Measurements from ENCODE around the gene SPTBN4.
A peak's percentile ranks its signal among the peaks of the same experiment; 100 is the strongest.
"Not testable (repeated sequence)": the region's sequence is repeated elsewhere in the genome, so short reads cannot be mapped to it uniquely, and the experiment has no call there.

The SPTBN4 gene

DNA sequence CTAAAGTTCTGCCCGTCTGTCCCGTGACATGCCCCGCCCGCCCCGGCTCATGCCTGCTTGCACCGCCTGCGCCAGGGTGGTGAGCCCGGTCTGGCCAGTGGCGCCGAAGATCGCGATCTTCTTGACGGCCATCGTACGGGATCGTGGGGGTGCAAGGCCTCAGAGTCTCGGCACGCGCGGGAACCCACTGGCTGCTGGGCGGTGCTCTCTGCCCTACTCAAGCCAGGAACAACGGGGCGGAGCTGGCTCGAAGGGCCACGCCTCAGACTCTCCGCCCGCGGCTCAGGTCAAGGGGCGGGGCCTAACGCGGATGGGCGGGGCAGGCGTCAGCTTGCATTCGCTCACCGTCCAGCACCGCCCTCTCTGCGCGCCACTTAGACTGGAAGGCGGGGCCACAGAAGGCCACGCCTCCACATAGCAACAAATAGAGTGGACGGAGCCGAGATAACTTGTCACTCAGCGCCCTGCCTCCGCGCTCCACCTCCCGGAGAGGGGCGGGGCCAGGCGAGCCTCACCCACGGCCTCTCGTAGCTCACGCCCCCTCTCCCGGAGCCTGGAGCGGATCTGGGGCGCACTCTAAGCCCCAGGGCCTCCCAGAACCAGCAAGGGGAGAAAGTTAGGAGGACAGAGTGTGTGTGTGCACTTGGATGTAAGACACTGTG lies 1.1 kb upstream of the SPTBN4 start, which contains the start of gene BLVRB:
Gene BLVRB, minus strand, starts transcription at position 189 of the 662 bp plus-strand sequence. Its CDS starts 57 bp downstream, at position 132.
- peak; percentile 100 for DNase-seq

GRCh38 chr19:40466219-40466984 lies 399 bp upstream of the SPTBN4 start:
- peak; percentile 85 for DNase-seq

- no peak for DNase-seq
Measured at GRCh38 chr19:40469011-40469410, 2.2 kb downstream of the SPTBN4 start.

GRCh38 chr19:40471111-40471510 lies 4.3 kb downstream of the SPTBN4 start:
- DNase-seq, result no peak

GRCh38 chr19:40472516-40472915 lies 5.7 kb downstream of the SPTBN4 start:
- DNase-seq, result no peak

- no peak for DNase-seq
Measured at GRCh38 chr19:40474737-40475136, 7.9 kb downstream of the SPTBN4 start.

DNA sequence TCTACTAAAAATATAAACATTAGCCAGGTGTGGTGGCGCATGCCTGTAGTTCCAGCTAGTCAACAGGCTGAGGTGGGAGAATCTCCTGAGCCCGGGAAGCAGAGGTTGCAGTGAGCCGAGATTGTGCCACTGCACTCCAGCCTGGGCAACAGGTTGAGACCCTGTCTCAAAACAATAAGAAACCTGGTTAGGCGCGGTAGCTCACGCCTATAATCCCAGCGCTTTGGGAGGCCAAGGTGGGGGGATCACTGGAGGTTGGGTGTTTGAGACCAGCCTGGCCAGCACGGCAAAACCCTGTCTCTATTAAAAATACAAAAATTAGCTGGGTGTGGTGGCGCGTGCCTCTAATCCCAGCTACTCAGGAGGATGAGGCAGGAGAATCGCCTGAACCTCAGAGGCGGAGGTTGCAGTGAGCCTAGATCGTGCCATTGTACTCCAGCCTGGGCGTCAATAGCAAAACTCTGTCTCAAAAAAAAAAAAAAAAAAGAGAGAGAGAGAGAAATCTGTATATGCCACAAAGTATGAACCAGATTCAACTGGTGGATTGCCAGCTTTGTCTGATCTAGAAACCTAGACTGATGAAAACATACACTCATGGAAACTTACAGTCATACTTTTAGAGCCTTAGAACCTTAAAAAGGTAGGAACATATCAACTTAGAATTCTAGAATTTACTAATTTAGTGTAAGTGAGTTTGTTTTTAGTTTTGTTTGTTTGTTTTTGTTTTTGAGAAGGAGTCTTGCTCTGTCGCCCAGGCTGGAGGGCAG lies 9.3 kb downstream of the SPTBN4 start:
- DNase-seq, result not testable (repeated sequence)

DNA sequence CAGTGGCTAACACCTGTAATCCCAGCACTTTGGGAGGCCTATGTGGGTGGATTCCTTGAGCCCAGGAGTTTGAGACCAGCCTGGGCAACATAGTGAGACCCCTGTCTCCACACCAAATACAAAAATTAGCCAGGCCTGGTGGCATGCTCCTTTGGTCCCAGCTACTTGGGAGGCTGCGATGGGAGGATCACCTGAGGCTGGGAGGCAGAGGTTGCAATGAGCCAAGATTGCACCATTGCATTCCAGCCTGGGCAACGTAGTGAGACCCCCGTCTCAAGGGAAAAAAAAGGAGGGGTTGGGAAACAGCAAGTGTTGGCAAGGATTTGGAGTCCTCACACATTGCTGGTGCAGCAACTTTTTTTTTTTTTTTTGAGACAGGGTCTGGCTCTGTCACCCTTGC lies 19.2 kb downstream of the SPTBN4 start:
- no peak for DNase-seq

- no peak for DNase-seq
Measured at GRCh38 chr19:40489882-40490230, 23.1 kb downstream of the SPTBN4 start.

DNA sequence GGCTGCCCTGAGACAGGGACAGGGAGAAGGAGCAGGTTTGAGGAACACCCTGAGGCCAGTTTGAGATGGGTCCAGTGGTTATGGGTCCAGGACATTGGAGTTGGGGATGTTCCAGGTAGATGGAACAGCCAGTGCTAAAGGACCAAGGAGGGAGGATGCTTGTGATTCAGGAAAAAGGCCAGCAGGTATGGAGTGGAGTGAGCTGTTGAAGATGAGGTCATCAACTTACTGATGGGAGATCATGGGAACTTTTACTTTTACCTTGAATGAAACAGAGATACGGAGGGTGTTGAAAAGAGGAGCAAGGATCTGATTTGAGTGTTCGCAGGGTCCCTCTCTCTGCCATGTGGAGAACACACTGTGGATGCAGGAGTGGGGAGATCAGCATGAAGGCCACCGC lies 25.5 kb downstream of the SPTBN4 start:
- no peak for DNase-seq

DNA sequence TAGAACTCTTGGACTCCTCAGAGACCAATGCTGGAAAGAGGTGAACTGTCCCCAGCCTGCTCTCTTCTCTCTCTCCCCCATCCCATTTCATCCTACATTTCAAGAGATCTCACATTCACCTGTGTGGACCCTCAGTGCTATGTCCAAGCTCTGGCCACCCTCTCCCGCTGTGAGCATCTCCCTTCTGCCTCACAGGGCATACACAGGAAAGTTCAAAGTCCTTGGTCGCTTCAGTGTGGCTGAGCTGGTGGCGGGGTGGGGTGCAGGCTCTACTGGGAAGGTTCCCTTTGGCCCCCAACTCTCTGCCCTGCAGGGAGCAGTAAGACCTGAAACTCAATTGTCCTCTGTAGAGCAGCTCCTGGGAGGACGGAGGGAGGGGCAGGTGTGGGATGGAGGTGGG lies 27.0 kb downstream of the SPTBN4 start:
- DNase-seq, result no peak

GRCh38 chr19:40494191-40494838 lies 27.5 kb downstream of the SPTBN4 start:
- no peak for DNase-seq

DNA sequence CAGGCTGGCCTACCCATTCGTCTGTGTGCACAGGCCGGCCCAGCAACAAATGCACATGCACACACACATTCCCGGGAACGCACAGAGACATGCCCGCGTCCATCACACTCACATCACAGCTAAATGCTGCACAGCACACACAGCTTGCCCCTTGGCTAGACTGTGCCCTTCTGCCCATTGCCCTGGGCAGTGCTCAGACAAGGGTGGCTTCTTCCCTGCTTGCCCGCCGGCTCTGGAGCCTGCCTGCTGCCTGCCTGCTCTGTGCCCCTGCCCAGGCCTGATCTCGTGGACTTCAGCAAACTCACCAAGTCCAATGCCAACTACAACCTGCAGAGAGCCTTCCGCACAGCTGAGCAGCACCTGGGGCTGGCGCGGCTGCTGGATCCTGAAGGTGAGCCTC lies 30.4 kb downstream of the SPTBN4 start:
- no peak for DNase-seq

DNA sequence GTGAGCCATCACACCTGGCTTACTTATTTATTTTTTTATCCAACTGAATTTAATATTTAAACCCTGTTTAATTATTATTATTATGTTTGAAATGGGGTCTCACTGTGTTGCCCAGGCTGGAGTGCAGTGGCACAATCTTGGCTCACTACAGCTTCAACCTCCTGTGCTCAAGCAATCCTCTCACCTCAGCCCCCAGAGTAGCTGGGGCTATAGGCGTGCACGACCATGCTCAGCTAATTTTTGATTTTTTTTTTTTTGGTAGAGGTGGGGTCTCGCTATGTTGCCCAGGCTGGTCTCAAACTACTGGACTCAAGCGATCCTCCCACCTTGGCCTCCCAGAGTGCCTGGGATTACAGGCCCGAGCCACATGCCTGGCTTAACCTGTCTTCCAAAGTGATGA lies 32.5 kb downstream of the SPTBN4 start:
- no peak for DNase-seq

DNA sequence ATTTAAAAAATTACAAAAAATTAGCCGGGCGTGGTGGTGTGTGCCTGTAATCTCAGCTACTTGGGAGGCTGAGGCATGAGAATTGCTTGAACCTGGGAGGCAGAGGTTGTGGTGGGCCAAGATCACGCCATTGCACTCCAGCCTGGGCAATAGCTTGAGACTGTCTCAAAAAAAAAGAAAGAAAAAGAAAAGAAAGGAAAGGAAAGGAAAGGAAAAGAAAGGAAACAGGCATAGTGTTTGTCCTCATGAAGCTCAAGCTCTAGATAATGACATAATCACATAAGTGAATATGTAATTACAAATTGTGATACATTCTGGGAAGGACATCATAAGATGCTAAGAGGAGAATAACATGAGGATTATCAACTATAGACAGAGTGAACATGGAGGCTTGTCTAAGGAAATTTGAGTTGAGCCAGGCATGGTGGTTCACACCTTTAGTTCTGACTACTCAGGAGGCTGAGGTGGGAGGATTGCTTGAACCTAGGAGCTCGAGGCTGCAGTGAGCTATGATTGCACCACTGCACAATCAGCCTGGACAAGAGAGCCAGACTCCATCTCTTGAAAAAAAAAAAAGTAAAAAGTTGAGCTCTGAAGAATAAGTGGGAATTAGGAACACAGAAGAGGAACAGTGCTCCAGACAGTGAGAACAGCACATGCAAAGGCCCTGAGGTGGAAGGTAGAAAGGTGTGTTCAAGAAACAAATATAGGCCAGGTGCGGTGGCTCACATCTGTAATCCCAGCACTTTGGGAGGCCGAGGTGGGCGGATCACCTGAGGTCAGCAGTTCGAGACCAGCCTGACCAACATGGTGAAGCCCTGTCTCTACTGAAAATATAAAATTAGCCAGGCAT lies 34.1 kb downstream of the SPTBN4 start:
- DNase-seq, result not testable (repeated sequence)

- DNase-seq, result no peak
Measured at GRCh38 chr19:40501599-40501998, 34.8 kb downstream of the SPTBN4 start.

- DNase-seq, result no peak
Measured at GRCh38 chr19:40502081-40502480, 35.3 kb downstream of the SPTBN4 start.

GRCh38 chr19:40502647-40503319 lies 36.0 kb downstream of the SPTBN4 start:
- DNase-seq, result no peak

- DNase-seq, result no peak
Measured at GRCh38 chr19:40503320-40503695, 36.5 kb downstream of the SPTBN4 start.

- no peak for DNase-seq
Measured at GRCh38 chr19:40506099-40506498, 39.3 kb downstream of the SPTBN4 start.

DNA sequence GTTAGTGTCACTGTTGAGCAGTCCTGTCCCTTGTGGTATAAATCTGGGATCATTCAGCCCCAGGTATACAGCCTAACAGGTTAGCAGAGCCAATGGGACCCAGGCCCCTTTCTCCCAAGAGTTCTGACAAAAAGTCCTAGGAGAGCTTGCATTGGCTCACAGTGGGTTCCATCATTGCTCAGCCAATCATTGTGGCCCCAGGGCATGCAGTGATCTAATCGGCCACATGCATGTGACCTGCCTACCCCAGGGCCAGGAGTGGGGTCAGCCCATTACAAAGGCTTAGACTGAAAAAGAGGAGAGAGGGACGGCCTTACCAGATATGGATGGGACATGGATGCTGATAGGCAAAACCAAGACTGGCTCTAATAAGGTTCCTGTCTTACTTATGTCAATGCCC lies 41.1 kb downstream of the SPTBN4 start:
- no peak for DNase-seq
